H54 (cell line): Measurements from ENCODE around the gene CSF3.

Source experiments
- DNase-seq: peaks from one replicate; pipeline ENCODE4 v3.0.0; 2011; ENCODE audit warnings: low spot score, mixed read lengths; ENCODE audit not compliant: insufficient read length
- FAIRE-seq: peaks from 3 replicates; lab custom pipeline; 2011; peaks lifted over from hg19 to GRCh38; lab: Jason Lieb, UNC
- POLR2A ChIP-seq: IDR thresholded peaks from 2 replicates; pipeline ENCODE4 v1.6.1; 2011; ENCODE audit warnings: low read depth, mild to moderate bottlenecking, low read length

Gene CSF3

GRCh38 chr17:40058186-40058784 is 43.0 kb downstream of the CSF3 start:
- FAIRE-seq (no peak), DNase-seq (no peak)
- TF ChIP-seq POLR2A: no peak

- DNase-seq (no peak), FAIRE-seq (no peak)
- TF ChIP-seq POLR2A: no peak
Observed at GRCh38 chr17:40058865-40059264, 43.6 kb downstream of the CSF3 start.

GRCh38 chr17:40059729-40060475 is 44.7 kb downstream of the CSF3 start:
- DNase-seq: no peak
- no peak for FAIRE-seq
- no peak for TF ChIP-seq POLR2A

- FAIRE-seq (no peak), DNase-seq (no peak)
- no peak for TF ChIP-seq POLR2A
Observed at GRCh38 chr17:40060887-40061608, 45.8 kb downstream of the CSF3 start.

GRCh38 chr17:40061609-40062038 is 46.4 kb downstream of the CSF3 start:
- TF ChIP-seq POLR2A: no peak
- FAIRE-seq (no peak), DNase-seq (no peak)

- TF ChIP-seq POLR2A: no peak
- no peak for FAIRE-seq
- DNase-seq: no peak
Observed at GRCh38 chr17:40062329-40063186, 47.3 kb downstream of the CSF3 start, which contains the start of gene THRA. TSS of gene THRA (plus strand) at chr17:40062965. CDS start at chr17:40074489, 11,524 bp downstream.

- TF ChIP-seq POLR2A: peak; percentile 33; the same call in 1 of the 2 replicates
- DNase-seq: no peak
- no peak for FAIRE-seq
Observed at GRCh38 chr17:40063187-40063771, 48.0 kb downstream of the CSF3 start.

GRCh38 chr17:40063901-40064531 is 48.8 kb downstream of the CSF3 start:
- DNase-seq (no peak), FAIRE-seq (no peak)
- TF ChIP-seq POLR2A: no peak

GRCh38 chr17:40064971-40065768 is 49.9 kb downstream of the CSF3 start:
- no peak for DNase-seq
- no peak for TF ChIP-seq POLR2A
- FAIRE-seq: no peak

GRCh38 chr17:40065769-40066510 is 50.7 kb downstream of the CSF3 start:
- FAIRE-seq: no peak
- TF ChIP-seq POLR2A: no peak

More at GRCh38 chr17:40065769-40066510, 50.7 kb downstream of the CSF3 start:
- DNase-seq: no peak
